ENCODE data around the gene SCN5A.

SCN5A gene

DNA sequence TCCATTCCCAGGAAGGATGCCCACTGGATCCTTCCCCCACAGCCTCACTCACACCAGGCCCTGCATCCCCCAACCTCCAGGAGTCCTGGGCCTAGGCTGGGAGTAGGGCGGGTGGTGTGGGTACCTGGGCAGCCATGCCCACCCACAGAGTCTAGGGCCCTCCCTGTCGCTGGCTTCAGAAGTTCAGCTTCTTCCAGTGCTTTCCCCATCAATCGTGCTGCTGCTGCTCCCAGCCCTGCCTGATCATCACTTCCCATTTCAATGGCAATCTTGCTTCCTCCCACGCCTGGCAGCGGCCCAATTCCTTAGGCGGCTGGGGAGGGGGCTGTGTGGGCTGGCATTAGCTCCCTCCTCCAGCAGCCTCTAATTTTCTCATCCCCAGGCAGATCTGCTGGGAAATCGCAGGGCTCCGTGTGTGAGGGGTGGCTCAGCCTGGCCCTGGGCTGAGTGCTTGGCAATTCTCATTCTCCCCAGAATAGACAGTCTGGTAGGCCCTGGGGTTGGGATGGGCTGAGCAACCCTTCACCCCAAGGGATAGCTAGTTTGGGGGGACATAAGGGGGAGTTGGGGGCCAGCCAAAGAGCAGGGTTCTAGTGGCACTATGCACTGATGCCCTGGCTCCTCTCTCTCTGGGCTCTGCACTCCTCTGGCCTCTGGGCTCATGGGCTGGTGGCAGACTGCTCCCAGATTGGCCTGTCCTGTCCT, 66.4 kb downstream of the SCN5A start:
- Histone ChIP-seq H3K9me3 (no peaks in the 10 kb centered on the region), H3K4me3 (ENCODE audit: low read depth in 1 of 2, low read length in 1 of 2) (no peak overlapping the region)
- TF ChIP-seq, protein P1, sequence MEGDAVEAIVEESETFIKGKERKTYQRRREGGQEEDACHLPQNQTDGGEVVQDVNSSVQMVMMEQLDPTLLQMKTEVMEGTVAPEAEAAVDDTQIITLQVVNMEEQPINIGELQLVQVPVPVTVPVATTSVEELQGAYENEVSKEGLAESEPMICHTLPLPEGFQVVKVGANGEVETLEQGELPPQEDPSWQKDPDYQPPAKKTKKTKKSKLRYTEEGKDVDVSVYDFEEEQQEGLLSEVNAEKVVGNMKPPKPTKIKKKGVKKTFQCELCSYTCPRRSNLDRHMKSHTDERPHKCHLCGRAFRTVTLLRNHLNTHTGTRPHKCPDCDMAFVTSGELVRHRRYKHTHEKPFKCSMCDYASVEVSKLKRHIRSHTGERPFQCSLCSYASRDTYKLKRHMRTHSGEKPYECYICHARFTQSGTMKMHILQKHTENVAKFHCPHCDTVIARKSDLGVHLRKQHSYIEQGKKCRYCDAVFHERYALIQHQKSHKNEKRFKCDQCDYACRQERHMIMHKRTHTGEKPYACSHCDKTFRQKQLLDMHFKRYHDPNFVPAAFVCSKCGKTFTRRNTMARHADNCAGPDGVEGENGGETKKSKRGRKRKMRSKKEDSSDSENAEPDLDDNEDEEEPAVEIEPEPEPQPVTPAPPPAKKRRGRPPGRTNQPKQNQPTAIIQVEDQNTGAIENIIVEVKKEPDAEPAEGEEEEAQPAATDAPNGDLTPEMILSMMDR (IDR thresholded peaks at IDR 0.05): no peak

DNA sequence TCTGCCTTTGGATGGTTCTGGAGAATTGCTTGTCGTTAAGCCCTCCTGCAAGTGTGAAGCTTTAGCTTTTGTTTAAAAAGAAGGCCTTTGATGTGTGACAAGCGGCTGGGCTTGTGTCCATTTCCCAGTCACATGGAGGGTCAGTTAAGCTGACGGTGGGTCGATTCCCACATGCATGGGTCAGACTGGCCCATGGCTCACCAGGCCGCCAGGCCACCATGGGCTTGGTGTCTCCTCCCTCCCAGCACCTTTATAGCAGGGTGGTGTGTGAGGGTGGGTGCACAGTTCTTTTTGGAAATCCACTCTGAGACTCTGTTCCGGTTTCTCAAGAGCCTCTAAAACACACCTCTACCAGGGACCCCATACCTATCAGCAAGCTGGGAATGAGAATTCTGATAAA, 67.2 kb downstream of the SCN5A start:
- Histone ChIP-seq H3K4me3 (ENCODE audit: low read depth in 1 of 2, low read length in 1 of 2) (no peak overlapping the region), H3K27me3 (no peaks in the 10 kb centered on the region), H3K9me3 (no peaks in the 10 kb centered on the region), H3K4me1 (ENCODE audit: control insufficient read depth in 1 of 2, insufficient read depth in 1 of 2, low read depth in 1 of 2, low read length in 1 of 2) (no peaks in the 10 kb centered on the region), H3K36me3 (no peaks in the 10 kb centered on the region), H3K27ac (no peak overlapping the region)
- TF ChIP-seq, protein P1 (IDR thresholded peaks at IDR 0.05): no peak

More for the DNA sequence above, 66.4 kb downstream of the SCN5A start:
- Histone ChIP-seq H3K27me3 (no peaks in the 10 kb centered on the region), H3K4me1 (ENCODE audit: control insufficient read depth in 1 of 2, insufficient read depth in 1 of 2, low read depth in 1 of 2, low read length in 1 of 2) (no peaks in the 10 kb centered on the region), H3K27ac (no peak overlapping the region), H3K36me3 (no peaks in the 10 kb centered on the region)

DNA sequence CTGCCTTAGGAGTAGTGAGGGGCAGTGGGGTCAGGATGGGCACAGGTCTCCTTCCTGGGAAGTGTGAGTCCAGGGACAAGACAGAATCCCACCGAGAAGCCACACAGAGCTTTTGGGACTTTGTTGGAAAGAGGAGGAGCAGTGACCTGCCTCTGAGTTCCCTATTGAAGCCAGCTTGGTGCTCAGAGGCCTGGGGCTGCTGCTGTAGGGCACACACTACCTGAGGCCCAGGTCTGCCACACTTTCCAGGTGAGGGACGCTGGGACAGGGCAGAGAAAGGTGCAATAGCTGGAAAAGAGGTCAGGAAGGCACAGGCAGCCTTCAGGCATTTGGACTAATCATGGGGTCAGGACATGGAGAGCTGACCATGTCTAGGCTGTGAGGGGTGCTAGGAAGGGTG, 67.7 kb downstream of the SCN5A start:
- H3K4me3 ChIP-seq (ENCODE audit: low read depth in 1 of 2, low read length in 1 of 2): no peak overlapping the region
- H3K27me3 ChIP-seq: no peaks in the 10 kb centered on the region
- no peak overlapping the region for H3K27ac ChIP-seq
- H3K36me3 ChIP-seq: no peaks in the 10 kb centered on the region
- H3K4me1 ChIP-seq (ENCODE audit: control insufficient read depth in 1 of 2, insufficient read depth in 1 of 2, low read depth in 1 of 2, low read length in 1 of 2): no peaks in the 10 kb centered on the region
- TF ChIP-seq, protein P1 (IDR thresholded peaks at IDR 0.05): no peak
- no peaks in the 10 kb centered on the region for H3K9me3 ChIP-seq

DNA sequence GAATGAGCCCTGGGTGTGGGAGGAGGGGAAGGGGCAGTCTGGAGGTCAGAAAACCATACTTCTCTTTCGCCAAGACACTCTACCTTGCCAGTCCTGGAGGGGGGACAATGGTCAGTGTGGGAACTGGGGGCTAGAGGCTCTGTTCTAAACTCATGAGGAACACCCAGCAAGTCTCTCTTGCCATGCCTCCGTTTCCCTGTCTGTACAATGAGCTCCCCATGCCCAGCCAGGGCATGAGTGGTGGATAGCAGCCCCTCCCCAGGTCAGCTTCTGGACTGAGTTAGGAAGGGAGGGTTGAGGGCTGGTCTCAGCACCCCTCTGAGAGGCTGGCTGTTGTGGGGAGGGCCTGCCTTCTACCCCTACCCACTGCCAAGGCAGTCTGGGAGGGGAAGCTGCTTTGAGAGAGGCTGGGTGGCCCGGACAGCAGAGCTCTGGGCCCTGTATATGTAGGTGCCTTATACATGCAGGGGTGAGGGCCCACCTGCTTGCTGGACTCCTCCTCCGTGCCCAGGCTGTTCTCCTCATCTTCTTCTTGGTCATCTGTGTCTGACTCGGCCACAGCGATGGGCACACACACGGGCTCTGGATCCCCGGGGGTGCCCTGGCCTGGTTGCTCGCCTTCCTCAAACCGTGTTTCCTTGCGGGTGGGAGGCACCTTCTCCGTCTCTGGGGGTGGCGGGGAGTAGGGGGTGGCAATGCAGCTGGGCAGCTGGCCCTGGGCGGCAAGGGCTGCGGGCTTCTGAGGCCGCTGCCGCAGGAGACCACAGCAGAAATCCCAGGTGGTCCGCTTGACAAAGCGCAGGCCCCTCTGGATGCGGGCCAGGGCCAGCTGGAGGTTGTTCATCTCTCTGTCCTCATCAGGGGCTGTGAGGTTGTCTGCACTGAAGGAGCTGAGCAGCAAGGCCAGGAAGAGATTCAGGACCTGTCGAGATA, 68.8 kb downstream of the SCN5A start:
- Histone ChIP-seq H3K27ac (no peak overlapping the region), H3K27me3 (no peaks in the 10 kb centered on the region), H3K4me1 (ENCODE audit: control insufficient read depth in 1 of 2, insufficient read depth in 1 of 2, low read depth in 1 of 2, low read length in 1 of 2) (no peaks in the 10 kb centered on the region), H3K9me3 (no peaks in the 10 kb centered on the region), H3K36me3 (no peaks in the 10 kb centered on the region), H3K4me3 (ENCODE audit: low read depth in 1 of 2, low read length in 1 of 2) (no peak overlapping the region)
- TF ChIP-seq, protein P1 (IDR thresholded peaks at IDR 0.05): no peak

DNA sequence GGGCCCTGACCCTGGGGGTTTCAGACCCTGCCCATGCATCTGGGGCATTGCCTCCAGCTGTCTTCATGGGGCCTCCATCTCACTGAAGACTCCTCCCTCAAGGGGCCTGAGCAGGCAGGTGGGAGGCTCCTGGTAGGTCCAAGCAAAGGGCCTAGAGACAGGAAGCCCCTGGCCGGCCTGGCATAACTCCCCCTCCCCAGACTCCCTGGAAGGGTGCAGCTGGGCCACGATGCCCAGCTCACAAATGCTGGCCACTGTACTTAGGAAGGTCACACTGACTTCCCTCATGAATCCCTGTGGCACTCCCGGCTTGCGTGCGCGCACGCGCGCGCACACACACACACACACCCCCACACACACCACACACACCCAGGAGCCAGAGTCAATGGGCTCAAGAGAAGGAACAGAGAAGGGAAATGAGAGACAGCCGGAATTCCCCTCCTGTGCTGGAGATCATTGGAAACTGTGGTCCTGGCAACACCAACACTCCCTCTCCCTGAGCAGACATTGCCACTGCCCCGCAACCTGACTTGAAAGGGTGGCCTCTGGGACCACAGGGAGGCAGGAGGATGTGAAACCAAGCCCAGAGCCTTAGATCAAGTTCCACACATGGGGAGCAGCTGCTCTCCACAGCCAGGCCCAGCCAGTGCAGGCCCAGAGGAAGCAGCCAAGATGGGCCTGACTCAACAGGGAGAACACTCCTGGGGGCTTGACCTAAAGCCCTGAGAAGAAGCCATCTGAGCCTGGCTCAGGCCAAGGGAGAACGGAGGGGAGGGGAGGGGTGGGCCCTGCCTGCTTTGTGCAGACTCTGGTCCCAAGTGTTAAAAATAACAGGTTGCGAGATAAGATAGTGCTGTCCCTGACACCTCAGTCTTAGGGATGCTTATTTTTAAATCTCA, 69.7 kb downstream of the SCN5A start:
- H3K9me3 ChIP-seq: no peaks in the 10 kb centered on the region
- no peaks in the 10 kb centered on the region for H3K4me1 ChIP-seq (ENCODE audit: control insufficient read depth in 1 of 2, insufficient read depth in 1 of 2, low read depth in 1 of 2, low read length in 1 of 2)
- TF ChIP-seq, protein P1 (IDR thresholded peaks at IDR 0.05): no peak
- H3K4me3 ChIP-seq (ENCODE audit: low read depth in 1 of 2, low read length in 1 of 2): no peak overlapping the region
- no peaks in the 10 kb centered on the region for H3K27me3 ChIP-seq
- H3K36me3 ChIP-seq: no peaks in the 10 kb centered on the region
- H3K27ac ChIP-seq: no peak overlapping the region

All from neutrophil (primary cell).